Sciatic nerve (tissue), 2 donors: ENCODE results near the gene BHLHA9. TPM values are rescaled to one million over a fixed set of nuclear protein-coding genes. Genes with fewer than 3 reads are reported as not detected.
"Not testable (repeated sequence)": the region's sequence is repeated elsewhere in the genome, so short reads cannot be mapped to it uniquely, and the experiment has no call there.

Source experiments
- ATAC-seq: fragments of 200-7000 bp; cut with Tn5 transposase; one replicate; pipeline ENCODE4 v1.9.1; 2020; ENCODE audit warnings: mild to moderate bottlenecking, moderate library complexity
- DNase-seq: peaks from one replicate; pipeline ENCODE4 v3.0.0-alpha.2; 2020; ENCODE audit warnings: low spot score
- intact Hi-C: fragments of 100-400 bp; cut with DNase I; formaldehyde crosslinking; loops from one replicate; pipeline ENCODE4 v1.14.2; 2022
- total RNA-seq: library from RNA; stranded (reverse); fragmentation: NEBNext Ultra II Directional; extraction: Animal tissue kit (Norgen Biotek cat#: 25700); gene quantifications from one replicate; pipeline ENCODE4 v1.2.1, GENCODE V29; 2021
- donor health status: DM: no; HTN: no; CAD: no.
- donor health status: DM: no; HTN: no; CAD: no.

The BHLHA9 gene
- not detected for total RNA-seq

GRCh38 chr17:1270210-1271029 is at the start of gene BHLHA9:
TSS of gene BHLHA9 (plus strand) at chr17:1270444. CDS start at chr17:1270564, 120 bp downstream.
- no peak for ATAC-seq
- intact Hi-C loops: loop anchor here (10.0 kb wide), 1 partner anchor 244 kb away; the partner anchor contains the start of gene INPP5K
- DNase-seq: no peak

DNA sequence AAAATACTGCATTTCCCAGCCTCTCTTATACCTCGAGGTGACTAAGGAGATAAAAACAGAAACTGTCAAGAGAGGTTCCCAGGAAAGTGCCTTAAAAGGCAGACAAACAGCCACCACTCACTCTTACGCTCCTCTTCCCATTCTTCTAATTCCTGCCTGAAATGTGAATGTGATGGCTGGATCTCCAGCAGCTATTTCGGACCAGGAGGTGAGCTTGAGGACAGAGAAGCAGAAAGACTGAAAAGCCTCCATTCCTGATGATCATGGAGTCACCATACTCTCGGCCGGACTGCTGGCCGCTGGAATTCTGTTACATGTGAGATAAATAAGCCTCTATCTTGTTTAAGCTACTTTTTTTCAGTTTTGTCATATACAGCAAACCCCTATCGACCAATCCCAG is 49.0 kb upstream of the BHLHA9 start:
- intact Hi-C loops: no loop called here
- ATAC-seq (no peak), DNase-seq (no peak)

- no peak for DNase-seq
- no peak for ATAC-seq
- intact Hi-C loops: no loop called here
These were observed 47.9 kb upstream of the BHLHA9 start for GRCh38 chr17:1222321-1222720.

DNA sequence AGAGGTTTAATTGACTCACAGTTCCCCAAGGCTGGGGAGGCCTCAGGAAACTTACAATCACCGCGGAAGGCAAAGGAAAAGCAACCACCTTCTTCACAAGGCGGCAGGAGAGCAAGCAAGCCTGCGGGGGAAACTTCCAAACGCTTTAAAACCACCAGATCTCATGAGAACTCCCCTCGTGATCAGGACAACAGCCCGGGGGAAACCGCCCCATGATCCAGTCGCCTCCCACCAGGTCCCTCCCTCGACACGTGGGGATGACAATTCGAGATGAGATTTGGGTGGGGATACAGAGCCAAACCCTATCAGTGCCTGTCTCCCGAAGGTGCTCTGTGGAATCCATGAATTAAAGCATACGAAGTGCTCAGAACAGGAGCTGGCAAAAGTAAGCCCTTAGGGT is 46.6 kb upstream of the BHLHA9 start:
- intact Hi-C loops: no loop called here
- ATAC-seq (no peak), DNase-seq (no peak)

DNA sequence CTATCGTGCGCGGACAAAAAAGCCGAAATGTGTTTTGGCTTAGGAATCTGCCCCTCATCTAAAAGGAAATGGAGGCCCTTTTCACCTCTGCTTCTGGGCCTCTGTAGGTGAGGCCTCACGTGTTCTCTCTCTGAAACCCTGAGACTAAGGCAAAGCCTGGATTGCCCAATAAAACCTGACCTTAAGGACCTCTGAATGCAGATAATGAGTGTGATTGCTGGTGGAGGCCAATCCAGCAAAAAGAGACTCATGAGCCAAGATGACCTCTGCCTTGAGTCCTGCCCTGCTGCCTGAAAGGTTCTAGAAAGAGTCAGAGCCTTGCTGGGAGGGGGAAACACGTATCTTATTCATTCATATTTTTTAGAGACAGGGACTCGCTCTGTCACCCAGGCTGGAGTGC is 45.9 kb upstream of the BHLHA9 start:
- DNase-seq (no peak), ATAC-seq (no peak)
- intact Hi-C loops: no loop called here

GRCh38 chr17:1226308-1226707 is 43.9 kb upstream of the BHLHA9 start:
- intact Hi-C loops: no loop called here
- DNase-seq (no peak), ATAC-seq (no peak)

- DNase-seq (no peak), ATAC-seq (no peak)
- intact Hi-C loops: no loop called here
These were observed 42.9 kb upstream of the BHLHA9 start for GRCh38 chr17:1227365-1227764.

DNA sequence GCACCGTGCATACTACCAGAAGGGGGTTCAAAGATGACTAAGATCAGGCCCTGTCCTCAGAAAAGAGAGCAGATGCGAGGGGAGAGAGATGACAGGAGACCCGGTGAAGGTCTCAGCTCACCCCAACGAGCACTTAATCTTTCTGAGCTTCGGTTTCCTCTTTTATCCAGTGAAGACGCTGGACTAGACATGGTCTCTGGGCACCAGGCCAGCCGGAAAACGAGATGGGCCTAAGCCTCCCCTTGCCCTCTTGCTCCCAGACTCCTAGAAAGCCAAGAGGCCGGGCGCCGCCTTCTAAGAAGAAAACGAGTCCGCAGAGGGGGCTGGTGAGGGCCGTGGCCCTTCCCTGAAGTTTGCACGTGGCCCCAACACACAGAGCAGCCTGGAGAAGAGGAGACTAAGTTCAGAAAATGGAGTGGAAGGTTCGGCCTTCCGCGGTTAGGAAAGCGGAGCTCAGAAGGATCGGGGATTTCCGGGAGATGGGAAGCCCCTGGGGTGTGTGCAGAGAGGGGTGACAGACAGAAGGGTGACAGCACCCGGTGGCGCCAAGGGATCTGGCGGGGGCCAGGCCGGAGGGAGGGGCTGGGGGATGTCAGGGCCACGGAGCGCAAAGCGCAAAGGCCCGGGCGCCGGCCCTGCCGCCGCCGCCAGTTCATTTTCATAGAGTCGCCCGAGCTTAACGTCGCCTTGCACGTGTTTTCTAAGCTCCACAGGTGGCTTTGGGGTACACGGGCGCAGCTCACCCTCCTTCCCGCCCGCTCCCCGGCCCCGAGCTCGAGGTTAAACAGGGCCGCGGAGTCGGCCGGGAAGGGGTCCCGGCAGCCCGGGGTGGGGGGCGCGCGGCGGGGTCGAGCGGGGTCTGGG is 42.1 kb upstream of the BHLHA9 start:
- no peak for DNase-seq
- intact Hi-C loops: no loop called here
- ATAC-seq: peak; percentile 37

DNA sequence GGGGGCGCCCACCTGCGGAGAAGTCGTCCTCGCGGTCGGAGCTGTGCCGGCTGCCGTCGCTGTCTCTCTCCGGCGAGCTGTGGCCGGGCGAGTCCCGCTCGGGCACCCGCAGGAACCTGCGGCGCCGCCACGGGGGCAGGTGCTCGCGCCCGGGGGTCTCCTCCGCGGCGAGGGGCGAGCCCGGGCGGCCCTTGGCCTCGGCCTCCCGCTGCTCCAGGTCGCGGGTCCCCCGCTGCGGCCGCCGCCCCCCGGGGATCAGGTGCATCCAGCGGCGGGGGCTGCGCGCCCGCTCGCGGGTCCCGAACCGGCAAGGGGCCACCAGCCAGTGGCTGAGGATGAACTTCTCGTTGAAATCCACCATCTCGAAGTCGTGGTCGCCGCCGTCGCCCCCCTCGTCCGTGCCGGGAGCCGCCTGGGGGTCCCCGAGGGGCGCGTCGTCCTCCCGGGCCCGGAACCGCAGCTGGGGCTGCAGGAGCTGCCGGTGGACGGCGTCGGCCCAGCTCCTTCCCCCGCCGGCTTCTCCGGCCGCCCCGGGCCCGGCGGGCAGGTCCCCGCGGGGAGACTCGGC is 41.4 kb upstream of the BHLHA9 start:
- ATAC-seq (no peak), DNase-seq (no peak)
- intact Hi-C loops: no loop called here

- DNase-seq (peak; percentile 84), ATAC-seq (peak; percentile 61)
- intact Hi-C loops: no loop called here
These were observed 40.8 kb upstream of the BHLHA9 start for GRCh38 chr17:1229349-1229899.

DNA sequence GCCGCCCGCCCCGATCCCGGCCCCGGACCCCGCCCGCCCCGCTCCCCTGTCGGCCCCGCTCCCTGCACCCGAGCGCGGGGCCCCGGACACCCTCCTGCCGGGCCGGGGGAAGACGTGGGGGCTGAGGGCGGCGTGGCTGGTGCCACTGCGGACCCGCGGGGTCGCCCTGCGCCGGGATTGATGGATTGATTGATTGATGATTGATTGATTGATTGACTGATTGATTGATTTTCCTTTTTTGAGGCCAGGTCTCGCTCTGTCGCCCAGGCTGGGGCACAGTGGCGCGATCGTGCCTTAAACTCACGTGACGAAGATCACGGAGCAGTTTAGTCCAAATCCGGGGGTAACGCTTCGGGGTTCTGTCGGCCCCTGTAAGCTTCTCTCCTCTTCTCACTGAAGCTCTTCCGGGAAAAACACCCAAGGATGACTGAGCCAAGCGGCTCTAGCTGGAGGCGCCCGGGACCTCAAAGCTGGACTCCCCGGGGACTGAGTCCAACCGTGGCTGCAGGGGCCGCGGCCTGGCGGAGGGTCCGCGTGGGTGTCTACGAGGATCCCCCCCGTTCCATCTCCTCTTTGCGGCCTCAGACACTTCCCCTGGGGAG is 40.2 kb upstream of the BHLHA9 start:
- intact Hi-C loops: no loop called here
- no peak for DNase-seq
- no peak for ATAC-seq

- DNase-seq (peak; percentile 69), ATAC-seq (peak; percentile 56)
- intact Hi-C loops: no loop called here
These were observed 38.8 kb upstream of the BHLHA9 start for GRCh38 chr17:1231456-1231855.

DNA sequence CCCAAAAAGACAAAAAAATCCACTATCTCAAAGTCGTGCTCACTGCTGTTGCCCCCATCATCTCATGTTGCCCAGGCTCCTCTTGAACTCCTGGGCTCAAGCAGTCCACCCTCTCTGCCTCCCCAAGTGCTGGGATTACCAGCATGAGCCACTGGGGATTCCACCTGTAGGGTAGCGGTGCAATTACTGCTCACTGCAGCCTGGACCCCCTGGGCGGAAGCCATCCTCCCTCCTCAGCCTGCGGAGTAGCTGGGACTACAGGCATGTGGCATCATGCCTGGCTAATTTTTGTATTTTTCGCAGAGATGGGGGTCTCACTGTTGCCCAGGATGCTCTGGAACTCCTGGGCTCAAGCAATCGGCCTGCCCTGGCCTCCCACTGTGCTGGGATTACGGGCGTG is 37.9 kb upstream of the BHLHA9 start:
- intact Hi-C loops: no loop called here
- ATAC-seq: no peak
- no peak for DNase-seq

GRCh38 chr17:1232786-1233185 is 37.5 kb upstream of the BHLHA9 start:
- intact Hi-C loops: no loop called here
- ATAC-seq (no peak), DNase-seq (no peak)

GRCh38 chr17:1234455-1234854 is 35.8 kb upstream of the BHLHA9 start:
- ATAC-seq (no peak), DNase-seq (no peak)
- intact Hi-C loops: no loop called here

- DNase-seq: no peak
- ATAC-seq: no peak
- intact Hi-C loops: no loop called here
These were observed 32.8 kb upstream of the BHLHA9 start for GRCh38 chr17:1237471-1237870.

DNA sequence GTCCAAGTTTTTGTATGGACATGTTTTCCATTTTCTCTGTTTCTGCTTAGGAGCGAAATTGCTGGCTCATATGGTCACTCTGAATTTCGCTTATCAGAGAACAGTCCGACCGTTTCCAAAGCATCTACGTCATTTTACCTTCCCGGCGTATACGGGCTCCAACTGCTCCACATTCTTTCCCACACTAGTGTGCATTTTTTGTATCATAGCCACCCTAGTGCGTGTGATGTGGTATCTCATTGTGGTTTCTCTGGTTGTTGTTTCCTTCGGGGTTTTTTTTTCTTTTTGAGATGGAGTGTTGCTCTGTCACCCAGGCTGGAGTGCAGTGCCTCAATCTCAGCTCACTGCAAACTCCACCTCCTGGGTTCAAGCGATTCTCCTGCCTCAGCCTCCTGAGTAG is 31.0 kb upstream of the BHLHA9 start:
- intact Hi-C loops: no loop called here
- ATAC-seq (no peak), DNase-seq (no peak)

- DNase-seq, intact Hi-C loops, ATAC-seq: not testable (repeated sequence)
These were observed 29.8 kb upstream of the BHLHA9 start for GRCh38 chr17:1240426-1240825.

GRCh38 chr17:1241929-1242328 is 28.3 kb upstream of the BHLHA9 start:
- peak; percentile 83 for ATAC-seq
- DNase-seq: no peak
- intact Hi-C loops: no loop called here
